Suprapubic skin (tissue), 4 donors: ENCODE data around the gene ELMO1. TPM values are rescaled to one million over a fixed set of nuclear protein-coding genes. Genes with fewer than 3 reads are reported as not detected.

Experiments
- DNase-seq, 2 donors: peaks; one replicate each; pipeline ENCODE4 v3.0.0-alpha.2; 2019; ENCODE audit warnings: low spot score in 2 of 2
- H3K27ac ChIP-seq: fragments of 200-600 bp; sonication (generic); one replicate; pipeline ENCODE4 v1.5.1; 2019
- H3K27me3 ChIP-seq: fragments of 200-600 bp; sonication (generic); one replicate; pipeline ENCODE4 v1.5.1; 2019
- H3K36me3 ChIP-seq: fragments of 200-600 bp; sonication (generic); one replicate; pipeline ENCODE4 v1.5.1; 2019
- H3K4me1 ChIP-seq: fragments of 200-600 bp; sonication (generic); one replicate; pipeline ENCODE4 v1.5.1; 2019
- H3K4me3 ChIP-seq: fragments of 200-600 bp; sonication (generic); one replicate; pipeline ENCODE4 v1.5.1; 2019; ENCODE audit warnings: mild to moderate bottlenecking
- H3K9me3 ChIP-seq: fragments of 200-600 bp; sonication (generic); one replicate; pipeline ENCODE4 v1.5.1; 2019
- EP300 ChIP-seq: sonication (generic); formaldehyde crosslinking; IDR thresholded peaks from one replicate; pipeline ENCODE4 v1.6.1; 2017; ENCODE audit warnings: antibody characterized with exemption
- POLR2A ChIP-seq, 2 donors: fragments of 450-650 bp; IDR thresholded peaks; one replicate each; pipeline ENCODE4 v1.6.1; 2017; ENCODE audit warnings: antibody characterized with exemption in 2 of 2, mild to moderate bottlenecking in 2 of 2, moderate library complexity in 2 of 2
- POLR2AphosphoS5 ChIP-seq, 3 donors: sonication (generic); formaldehyde crosslinking; IDR thresholded peaks; one replicate each; pipeline ENCODE4 v1.6.1; 2017; ENCODE audit warnings: antibody characterized with exemption in 3 of 3
- WGBS: methylation state at CpG from one replicate; pipeline ENCODE4 v1.1.5; 2018; 5-methylcytosine and 5-hydroxymethylcytosine counted together
- total RNA-seq, 4 donors: library from RNA; depleted of rRNA; stranded (reverse); fragments of >200 nt; gene quantifications; one replicate each; pipeline ENCODE4 v1.1.0, GENCODE V29; 2016
- TF ChIP-seq, protein P1 (sequence below), 2 donors: fragments of 200-600 bp in 1 of 2; fragments of 450-650 bp in 1 of 2; sonication (generic) in 1 of 2; IDR thresholded peaks; one replicate each; pipeline ENCODE4 v1.5.1; 2016 to 2019; ENCODE audit warnings: antibody characterized with exemption in 2 of 2, mild to moderate bottlenecking in 1 of 2, moderate library complexity in 1 of 2

Gene ELMO1
- total RNA-seq, 4 donors from 2014 or later: 9.8 to 49.6 (median 22.2) TPM

DNA sequence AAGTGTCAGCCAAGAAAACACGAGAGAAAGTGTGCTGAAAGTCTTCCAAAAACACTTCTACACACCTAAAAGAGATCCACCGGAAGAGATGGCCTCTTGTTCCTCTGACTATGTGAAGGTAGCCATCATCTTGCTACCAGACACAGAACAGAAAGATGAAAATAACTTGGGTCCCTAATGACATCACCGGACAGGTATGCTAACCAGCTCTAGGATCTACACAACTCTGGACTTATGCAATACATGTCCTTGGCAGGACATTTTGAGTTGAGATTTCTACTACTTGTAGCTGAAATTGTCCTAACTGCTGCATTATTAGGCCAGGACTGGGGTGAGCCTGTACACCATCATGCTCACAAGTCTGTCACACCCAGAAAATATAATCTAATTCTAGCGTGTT lies 358.7 kb downstream of the ELMO1 start:
- Histone ChIP-seq H3K9me3 (no peaks in the 10 kb centered on the region), H3K27ac (no peak overlapping the region), H3K4me3 (no peak overlapping the region), H3K4me1 (no peaks in the 10 kb centered on the region), H3K27me3 (no peaks in the 10 kb centered on the region), H3K36me3 (no peaks in the 10 kb centered on the region)
- TF ChIP-seq POLR2A (IDR thresholded peaks at IDR 0.05) (no peak), POLR2AphosphoS5 (IDR thresholded peaks at IDR 0.05) (no peak), EP300 (no peak)
- TF ChIP-seq, protein P1, sequence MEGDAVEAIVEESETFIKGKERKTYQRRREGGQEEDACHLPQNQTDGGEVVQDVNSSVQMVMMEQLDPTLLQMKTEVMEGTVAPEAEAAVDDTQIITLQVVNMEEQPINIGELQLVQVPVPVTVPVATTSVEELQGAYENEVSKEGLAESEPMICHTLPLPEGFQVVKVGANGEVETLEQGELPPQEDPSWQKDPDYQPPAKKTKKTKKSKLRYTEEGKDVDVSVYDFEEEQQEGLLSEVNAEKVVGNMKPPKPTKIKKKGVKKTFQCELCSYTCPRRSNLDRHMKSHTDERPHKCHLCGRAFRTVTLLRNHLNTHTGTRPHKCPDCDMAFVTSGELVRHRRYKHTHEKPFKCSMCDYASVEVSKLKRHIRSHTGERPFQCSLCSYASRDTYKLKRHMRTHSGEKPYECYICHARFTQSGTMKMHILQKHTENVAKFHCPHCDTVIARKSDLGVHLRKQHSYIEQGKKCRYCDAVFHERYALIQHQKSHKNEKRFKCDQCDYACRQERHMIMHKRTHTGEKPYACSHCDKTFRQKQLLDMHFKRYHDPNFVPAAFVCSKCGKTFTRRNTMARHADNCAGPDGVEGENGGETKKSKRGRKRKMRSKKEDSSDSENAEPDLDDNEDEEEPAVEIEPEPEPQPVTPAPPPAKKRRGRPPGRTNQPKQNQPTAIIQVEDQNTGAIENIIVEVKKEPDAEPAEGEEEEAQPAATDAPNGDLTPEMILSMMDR (IDR thresholded peaks at IDR 0.05): no peak
- DNase-seq: no peak
- WGBS: 89% methylated on average over 4 of the region's 4 CpGs

DNA sequence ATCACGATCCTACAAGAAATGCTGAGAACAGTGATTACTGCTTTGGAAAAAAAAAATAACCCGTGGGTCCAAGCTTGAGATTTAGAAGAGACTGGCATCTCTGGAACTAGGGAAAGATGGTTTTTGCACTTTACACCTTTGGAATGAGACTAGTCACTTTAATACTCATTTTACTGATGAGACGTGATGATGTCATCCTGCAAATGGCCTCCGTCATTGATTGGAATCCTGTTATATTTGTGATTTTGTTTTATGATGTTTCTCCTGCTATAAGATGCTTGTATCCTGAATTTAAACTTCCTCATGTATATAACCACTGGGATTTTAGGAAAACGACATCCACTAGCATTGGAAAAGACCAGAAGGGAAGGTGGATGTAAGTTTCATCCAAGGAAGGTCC lies 363.1 kb downstream of the ELMO1 start:
- TF ChIP-seq POLR2A (IDR thresholded peaks at IDR 0.05): no peak
- TF ChIP-seq EP300: no peak
- TF ChIP-seq POLR2AphosphoS5 (IDR thresholded peaks at IDR 0.05): no peak
- TF ChIP-seq, protein P1 (IDR thresholded peaks at IDR 0.05): no peak
- no peak for DNase-seq
- 93% methylated on average over 5 of the region's 5 CpGs for WGBS

DNA sequence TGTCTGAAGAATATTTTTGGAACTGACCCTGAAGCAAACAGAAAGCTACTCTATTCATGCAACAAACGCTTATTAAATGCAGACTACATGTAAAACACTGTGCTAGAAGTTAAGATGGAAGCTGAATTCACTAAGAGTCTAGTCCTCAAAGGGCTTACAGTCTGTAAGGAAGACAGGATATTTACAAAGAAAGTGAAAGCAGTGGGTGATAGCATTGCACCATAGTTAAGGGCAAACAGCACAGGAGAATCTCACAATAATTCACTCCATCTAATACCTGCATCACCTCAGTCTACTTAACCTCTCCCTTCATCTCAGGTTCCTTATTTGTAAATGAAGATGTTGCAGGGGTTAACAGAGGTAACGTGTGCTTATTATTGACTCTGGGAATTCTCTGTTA lies 364.4 kb downstream of the ELMO1 start:
- DNase-seq: no peak
- Histone ChIP-seq H3K4me3 (no peak overlapping the region), H3K36me3 (no peaks in the 10 kb centered on the region), H3K4me1 (peaks cover 4% of the 10 kb centered on the region), H3K27me3 (no peaks in the 10 kb centered on the region), H3K9me3 (no peaks in the 10 kb centered on the region), H3K27ac (peak overlapping the region; percentile 21)
- TF ChIP-seq, protein P1 (IDR thresholded peaks at IDR 0.05): no peak
- no peak for TF ChIP-seq POLR2A (IDR thresholded peaks at IDR 0.05)
- TF ChIP-seq EP300: no peak
- no peak for TF ChIP-seq POLR2AphosphoS5 (IDR thresholded peaks at IDR 0.05)
- WGBS: 71% methylated on average over 2 of the region's 2 CpGs

More for the DNA sequence above, 363.1 kb downstream of the ELMO1 start:
- H3K27me3 ChIP-seq: no peaks in the 10 kb centered on the region
- H3K9me3 ChIP-seq: no peaks in the 10 kb centered on the region
- H3K36me3 ChIP-seq: no peaks in the 10 kb centered on the region
- no peak overlapping the region for H3K27ac ChIP-seq
- peaks cover 4% of the 10 kb centered on the region for H3K4me1 ChIP-seq
- H3K4me3 ChIP-seq: no peak overlapping the region

DNA sequence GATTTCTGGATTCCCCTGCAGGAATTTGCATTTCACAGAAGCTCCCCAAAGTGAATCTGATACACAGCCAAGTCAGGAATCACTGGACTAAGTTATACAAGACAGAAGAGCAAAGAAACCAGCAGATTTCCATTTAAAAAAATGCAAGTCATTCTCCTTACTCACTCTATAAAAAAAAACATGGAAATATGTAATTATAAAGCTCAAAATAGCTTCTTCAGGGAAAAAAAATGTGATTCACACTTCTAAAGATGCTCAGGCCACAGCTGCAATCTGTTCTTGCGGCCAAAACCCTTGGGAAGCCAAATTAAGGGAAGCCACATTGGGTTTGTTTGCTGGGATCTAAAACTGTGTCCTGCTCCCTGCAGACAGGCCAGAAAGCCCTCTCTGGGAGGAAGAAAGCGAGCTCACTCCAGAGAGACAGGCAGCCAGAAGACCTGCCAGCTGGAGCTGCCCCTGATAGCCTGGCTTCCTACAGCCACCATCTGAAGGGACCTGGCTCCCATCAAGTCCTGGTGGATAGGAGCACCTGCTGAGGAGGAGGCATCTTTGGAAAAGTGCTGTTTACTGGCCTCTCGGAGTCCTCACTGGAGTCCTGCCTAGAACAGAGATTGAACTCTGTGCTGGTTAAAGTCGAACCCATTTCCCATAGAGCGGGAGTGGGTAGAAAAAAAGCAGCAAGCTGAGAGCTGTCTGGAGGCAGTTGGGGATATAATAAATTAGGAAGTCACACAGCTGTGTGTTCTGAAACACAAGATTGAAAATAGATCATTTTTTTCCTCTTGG lies 365.2 kb downstream of the ELMO1 start:
- peak overlapping the region; percentile 54 for H3K27ac ChIP-seq
- peaks cover 4% of the 10 kb centered on the region for H3K4me1 ChIP-seq
- TF ChIP-seq POLR2A (IDR thresholded peaks at IDR 0.05) (no peak), EP300 (no peak), POLR2AphosphoS5 (IDR thresholded peaks at IDR 0.05) (no peak)
- H3K36me3 ChIP-seq: no peaks in the 10 kb centered on the region
- no peak overlapping the region for H3K4me3 ChIP-seq
- 60% methylated on average over 5 of the region's 5 CpGs for WGBS
- DNase-seq: no peak
- H3K9me3 ChIP-seq: no peaks in the 10 kb centered on the region
- H3K27me3 ChIP-seq: no peaks in the 10 kb centered on the region

DNA sequence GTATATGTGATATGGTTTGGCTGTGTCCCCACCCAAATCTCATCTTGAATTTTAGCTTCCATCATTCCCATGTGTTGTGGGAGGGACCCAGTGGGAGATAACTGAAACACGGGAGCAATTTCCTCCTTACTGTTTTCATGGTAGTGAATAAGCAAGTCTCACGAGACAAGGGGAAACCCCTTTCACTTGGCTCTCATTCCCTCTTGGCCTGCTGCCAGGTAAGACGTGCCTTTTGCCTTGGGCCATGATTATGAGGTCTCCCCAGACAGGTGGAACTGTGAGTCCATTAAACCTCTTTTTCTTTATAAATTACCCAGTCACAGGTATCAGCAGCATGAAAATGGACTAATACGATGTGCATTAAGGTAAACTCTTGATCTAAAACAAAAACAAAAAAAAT lies 367.2 kb downstream of the ELMO1 start:
- H3K27ac ChIP-seq: no peak overlapping the region
- TF ChIP-seq POLR2A (IDR thresholded peaks at IDR 0.05): no peak
- TF ChIP-seq, protein P1 (IDR thresholded peaks at IDR 0.05): no peak
- no peak for TF ChIP-seq POLR2AphosphoS5 (IDR thresholded peaks at IDR 0.05)
- no peak for TF ChIP-seq EP300
- no peak overlapping the region for H3K4me3 ChIP-seq
- no peaks in the 10 kb centered on the region for H3K9me3 ChIP-seq
- peaks cover 4% of the 10 kb centered on the region for H3K4me1 ChIP-seq
- WGBS: 26% methylated on average over 4 of the region's 4 CpGs
- no peaks in the 10 kb centered on the region for H3K36me3 ChIP-seq
- DNase-seq: no peak
- no peaks in the 10 kb centered on the region for H3K27me3 ChIP-seq
